Smooth muscle cell (in vitro differentiated cells): ENCODE results near the gene KRCC1. TPM values are rescaled to one million over a fixed set of nuclear protein-coding genes. Genes with fewer than 3 reads are reported as not detected.

Source experiments
- DNase-seq: peaks from one replicate; lab custom pipeline; 2025; ENCODE audit not compliant: unreplicated experiment; lab: John Stamatoyannopoulos, UW
- H2AFZ ChIP-seq: fragments of 200-600 bp; sonication (generic); 2 replicates; pipeline ENCODE4 v1.6.0; 2016; ENCODE audit warnings: antibody characterized with exemption, low read depth, mild to moderate bottlenecking
- H3F3A ChIP-seq: fragments of 200-600 bp; sonication (generic); 2 replicates; pipeline ENCODE4 v1.6.0; 2017; ENCODE audit warnings: antibody characterized with exemption, low read depth
- H3K27ac ChIP-seq: fragments of 200-600 bp; sonication (generic); 2 replicates; pipeline ENCODE4 v1.5.1; 2016; ENCODE audit warnings: low read depth, mild to moderate bottlenecking
- H3K27me3 ChIP-seq: fragments of 200-600 bp; sonication (generic); 2 replicates; pipeline ENCODE4 v1.6.1; 2016; ENCODE audit warnings: low read depth, mild to moderate bottlenecking
- H3K36me3 ChIP-seq: fragments of 200-600 bp; sonication (generic); 2 replicates; pipeline ENCODE4 v1.5.1; 2016; ENCODE audit warnings: low read depth
- H3K4me1 ChIP-seq: fragments of 200-600 bp; sonication (generic); 2 replicates; pipeline ENCODE4 v1.5.1; 2016; ENCODE audit warnings: low read depth
- H3K4me2 ChIP-seq: fragments of 200-600 bp; sonication (generic); 2 replicates; pipeline ENCODE4 v1.6.0; 2016; ENCODE audit warnings: mild to moderate bottlenecking
- H3K4me3 ChIP-seq: fragments of 200-600 bp; sonication (generic); 2 replicates; pipeline ENCODE4 v1.5.1; 2016; ENCODE audit warnings: mild to moderate bottlenecking
- H3K79me2 ChIP-seq: fragments of 200-600 bp; sonication (generic); 2 replicates; pipeline ENCODE4 v1.6.0; 2016; ENCODE audit warnings: low read depth, mild to moderate bottlenecking
- H3K9ac ChIP-seq: fragments of 200-600 bp; sonication (generic); 2 replicates; pipeline ENCODE4 v1.6.0; 2016; ENCODE audit warnings: low read depth
- H3K9me3 ChIP-seq: fragments of 200-600 bp; sonication (generic); replicated peaks from 2 replicates; pipeline ENCODE4 v1.5.1; 2016; ENCODE audit warnings: low read depth
- H4K20me1 ChIP-seq: fragments of 200-600 bp; sonication (generic); 2 replicates; pipeline ENCODE4 v1.6.0; 2016; ENCODE audit warnings: low read depth
- CTCF ChIP-seq: fragments of 200-600 bp; sonication (generic); IDR thresholded peaks from 2 replicates; pipeline ENCODE4 v1.5.1; 2017; ENCODE audit warnings: borderline replicate concordance, mild to moderate bottlenecking, antibody characterized with exemption; ENCODE audit not compliant: insufficient read depth, poor library complexity, severe bottlenecking
- WGBS: methylation state at CpG from one replicate; pipeline ENCODE4 v1.1.7; 2016; ENCODE audit warnings: low lambda C conversion rate; 5-methylcytosine and 5-hydroxymethylcytosine counted together
- polyA plus RNA-seq: library from polyadenylated mRNA; unstranded; fragments of >200 nt; fragmentation: Nextera tagmentation; extraction: Ambion mirVana; gene quantifications from 2 replicates; pipeline ENCODE4 v1.2.1, GENCODE V29; 2016
- total RNA-seq: library from RNA; depleted of rRNA; stranded (reverse); fragments of >200 nt; gene quantifications from 2 replicates; pipeline ENCODE4 v1.2.3, GENCODE V29; 2014

KRCC1 gene
- total and polyA plus RNA-seq, 2 experiments from 2014 or later: 19.7 to 45.9 TPM

- H3K4me3 ChIP-seq: no peak overlapping the region
- no peaks in the 10 kb centered on the region for H3K36me3 ChIP-seq
- H3K9me3 ChIP-seq: no peaks in the 10 kb centered on the region
- WGBS: 58% methylated on average over 4 of the region's 4 CpGs
- H3K4me1 ChIP-seq: no peaks in the 10 kb centered on the region
- no peak overlapping the region for H3K9ac ChIP-seq
- no peak overlapping the region for H2AFZ ChIP-seq
- H3K4me2 ChIP-seq: no peak overlapping the region
- no peaks in the 10 kb centered on the region for H4K20me1 ChIP-seq
- no peak for DNase-seq
- H3F3A ChIP-seq: no peaks in the 10 kb centered on the region
- H3K27me3 ChIP-seq: no peaks in the 10 kb centered on the region
- TF ChIP-seq CTCF: no peak
- no peak overlapping the region for H3K27ac ChIP-seq
- H3K79me2 ChIP-seq: no peaks in the 10 kb centered on the region
These were observed 19.3 kb upstream of the KRCC1 start for GRCh38 chr2:88074854-88075292.

GRCh38 chr2:88074150-88074549 lies 18.6 kb upstream of the KRCC1 start:
- DNase-seq: no peak
- H3K79me2 ChIP-seq: no peaks in the 10 kb centered on the region
- H3K27me3 ChIP-seq: no peaks in the 10 kb centered on the region
- H3F3A ChIP-seq: no peaks in the 10 kb centered on the region
- no peak overlapping the region for H3K4me2 ChIP-seq
- no peak overlapping the region for H2AFZ ChIP-seq
- no peak overlapping the region for H3K27ac ChIP-seq
- no peaks in the 10 kb centered on the region for H3K9me3 ChIP-seq
- no peaks in the 10 kb centered on the region for H3K4me1 ChIP-seq
- TF ChIP-seq CTCF: no peak
- no peaks in the 10 kb centered on the region for H3K36me3 ChIP-seq
- no peaks in the 10 kb centered on the region for H4K20me1 ChIP-seq
- H3K4me3 ChIP-seq: no peak overlapping the region
- no peak overlapping the region for H3K9ac ChIP-seq

- Histone ChIP-seq H2AFZ (no peak overlapping the region), H3K79me2 (no peaks in the 10 kb centered on the region), H3K9ac (no peak overlapping the region), H3K36me3 (no peaks in the 10 kb centered on the region), H3K4me1 (no peaks in the 10 kb centered on the region), H3K27me3 (no peaks in the 10 kb centered on the region), H3K4me3 (no peak overlapping the region), H3K4me2 (no peak overlapping the region), H3F3A (no peaks in the 10 kb centered on the region), H3K9me3 (no peaks in the 10 kb centered on the region), H4K20me1 (no peaks in the 10 kb centered on the region), H3K27ac (no peak overlapping the region)
- WGBS: 81% methylated on average over 2 of the region's 2 CpGs
- no peak for TF ChIP-seq CTCF
- no peak for DNase-seq
These were observed 15.8 kb upstream of the KRCC1 start for GRCh38 chr2:88071365-88071764.

- Histone ChIP-seq H3K9ac (no peak overlapping the region), H2AFZ (no peak overlapping the region)
- WGBS: 86% methylated on average over 1 of the region's 1 CpG
These were observed 14.5 kb upstream of the KRCC1 start for GRCh38 chr2:88070055-88070454.

More at GRCh38 chr2:88070055-88070454, 14.5 kb upstream of the KRCC1 start:
- DNase-seq: no peak
- Histone ChIP-seq H3F3A (no peaks in the 10 kb centered on the region), H3K9me3 (no peaks in the 10 kb centered on the region), H3K4me2 (no peak overlapping the region), H3K79me2 (no peaks in the 10 kb centered on the region), H3K4me3 (no peak overlapping the region), H4K20me1 (no peaks in the 10 kb centered on the region), H3K27ac (no peak overlapping the region), H3K27me3 (no peaks in the 10 kb centered on the region), H3K4me1 (no peaks in the 10 kb centered on the region), H3K36me3 (no peaks in the 10 kb centered on the region)
- no peak for TF ChIP-seq CTCF
